Measurements from ENCODE around the gene DFFB. TPM values are rescaled to one million over a fixed set of nuclear protein-coding genes. Genes with fewer than 3 reads are reported as not detected.
A peak's percentile ranks its signal among the peaks of the same experiment; 100 is the strongest.

Gene DFFB
- total RNA-seq, 6 experiments from 2014 or later = 2.0 to 3.5 (median 2.9) TPM

DNA sequence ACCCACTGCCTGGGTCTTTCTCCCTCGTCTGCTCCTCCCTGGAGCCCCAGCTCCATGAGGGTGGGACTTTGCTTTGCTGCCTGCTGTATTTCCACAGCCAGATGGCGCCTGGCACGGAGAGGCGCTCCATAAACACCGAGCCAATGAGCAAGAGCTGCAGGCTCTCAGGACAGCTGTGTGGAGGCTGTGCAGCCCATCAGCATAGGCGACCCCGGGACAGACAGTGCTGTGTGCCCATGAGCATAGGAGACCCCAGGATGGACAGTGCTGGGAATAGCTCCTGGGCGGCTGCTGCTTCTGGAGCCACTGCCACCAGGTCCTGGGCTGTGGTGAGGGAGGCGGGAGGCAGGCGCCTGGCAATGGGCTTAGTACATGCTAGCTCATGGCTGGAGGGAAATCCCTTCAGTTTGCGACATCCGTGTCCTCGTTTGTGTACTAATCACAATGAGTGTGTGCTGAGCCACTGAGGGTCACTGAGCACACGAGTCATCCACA lies 29.4 kb upstream of the DFFB start:
- TF ChIP-seq POLR2A (IDR thresholded peaks at IDR 0.05) = no peak
- TF ChIP-seq, protein P1, sequence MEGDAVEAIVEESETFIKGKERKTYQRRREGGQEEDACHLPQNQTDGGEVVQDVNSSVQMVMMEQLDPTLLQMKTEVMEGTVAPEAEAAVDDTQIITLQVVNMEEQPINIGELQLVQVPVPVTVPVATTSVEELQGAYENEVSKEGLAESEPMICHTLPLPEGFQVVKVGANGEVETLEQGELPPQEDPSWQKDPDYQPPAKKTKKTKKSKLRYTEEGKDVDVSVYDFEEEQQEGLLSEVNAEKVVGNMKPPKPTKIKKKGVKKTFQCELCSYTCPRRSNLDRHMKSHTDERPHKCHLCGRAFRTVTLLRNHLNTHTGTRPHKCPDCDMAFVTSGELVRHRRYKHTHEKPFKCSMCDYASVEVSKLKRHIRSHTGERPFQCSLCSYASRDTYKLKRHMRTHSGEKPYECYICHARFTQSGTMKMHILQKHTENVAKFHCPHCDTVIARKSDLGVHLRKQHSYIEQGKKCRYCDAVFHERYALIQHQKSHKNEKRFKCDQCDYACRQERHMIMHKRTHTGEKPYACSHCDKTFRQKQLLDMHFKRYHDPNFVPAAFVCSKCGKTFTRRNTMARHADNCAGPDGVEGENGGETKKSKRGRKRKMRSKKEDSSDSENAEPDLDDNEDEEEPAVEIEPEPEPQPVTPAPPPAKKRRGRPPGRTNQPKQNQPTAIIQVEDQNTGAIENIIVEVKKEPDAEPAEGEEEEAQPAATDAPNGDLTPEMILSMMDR (IDR thresholded peaks at IDR 0.05) = no peak
- no peaks in the 10 kb centered on the region for H3K9me3 ChIP-seq
- H3K27ac ChIP-seq = no peak overlapping the region
- no peak for DNase-seq
- no peaks in the 10 kb centered on the region for H3K27me3 ChIP-seq
- H3K4me3 ChIP-seq = no peak overlapping the region
- intact Hi-C loops (cut with DNase I) = no loop called here
- WGBS (ENCODE audit: insufficient coverage, low coverage, low lambda C conversion rate, missing lambda C conversion rate) = 97% methylated on average over 6 of the region's 14 CpGs
- ATAC-seq = peak in 1 of 4 donors; percentile 29
- H3K36me3 ChIP-seq = peaks cover 0 to 61% (median 19%) of the 10 kb centered on the region in 4 donors
- H3K4me1 ChIP-seq = no peaks in the 10 kb centered on the region

DNA sequence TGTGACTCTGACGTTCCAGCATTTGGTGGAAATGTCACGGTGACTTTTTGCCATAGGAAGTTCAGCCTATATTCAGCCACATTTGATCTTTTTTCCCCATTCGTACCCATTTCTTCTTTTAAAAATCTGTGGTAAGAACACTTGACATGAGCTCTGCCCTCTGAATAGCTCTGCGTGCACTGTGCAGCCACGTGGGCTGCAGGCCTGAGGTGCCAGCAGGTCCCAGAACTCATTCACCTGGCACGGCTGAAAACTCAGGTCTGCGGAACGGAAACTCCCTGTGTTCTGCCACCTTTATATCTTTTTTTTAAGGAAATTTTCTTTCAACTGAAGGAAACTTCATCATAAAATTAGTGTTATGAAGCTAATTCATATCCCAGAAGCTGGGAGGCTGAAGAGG lies 28.9 kb upstream of the DFFB start:
- DNase-seq = no peak
- Histone ChIP-seq H3K27ac (no peak overlapping the region), H3K27me3 (no peaks in the 10 kb centered on the region), H3K9me3 (no peaks in the 10 kb centered on the region), H3K4me3 (no peak overlapping the region), H3K36me3 (peaks cover 0 to 63% (median 19%) of the 10 kb centered on the region in 4 donors), H3K4me1 (no peaks in the 10 kb centered on the region)
- TF ChIP-seq, protein P1 (IDR thresholded peaks at IDR 0.05) = no peak
- TF ChIP-seq POLR2A (IDR thresholded peaks at IDR 0.05) = no peak
- intact Hi-C loops (cut with DNase I) = no loop called here
- 83% methylated on average over 8 of the region's 8 CpGs for WGBS (ENCODE audit: insufficient coverage, low coverage, low lambda C conversion rate, missing lambda C conversion rate)
- no peak for ATAC-seq

DNA sequence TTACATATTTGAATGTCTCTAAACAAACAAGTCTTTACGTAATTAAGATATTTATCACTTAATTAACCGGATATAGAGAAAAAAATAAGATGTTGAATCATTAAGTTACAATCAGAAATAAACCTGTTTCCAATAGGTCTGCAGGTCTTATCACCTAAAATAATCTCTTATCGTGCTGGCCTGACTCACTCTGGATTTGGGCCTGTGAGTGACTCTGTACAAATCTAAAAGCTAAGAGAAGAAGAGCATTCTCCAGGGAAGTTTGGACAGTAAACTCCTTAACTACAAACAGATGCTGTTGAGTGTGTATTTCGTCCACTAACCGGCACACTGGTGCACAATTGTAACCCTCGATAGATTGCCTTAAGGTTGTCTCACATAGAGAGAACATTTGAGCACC lies 25.6 kb upstream of the DFFB start:
- H3K4me3 ChIP-seq = no peak overlapping the region
- no peaks in the 10 kb centered on the region for H3K4me1 ChIP-seq
- intact Hi-C loops (cut with DNase I) = no loop called here
- peaks cover 0 to 66% (median 21%) of the 10 kb centered on the region in 4 donors for H3K36me3 ChIP-seq
- no peak for ATAC-seq
- TF ChIP-seq POLR2A (IDR thresholded peaks at IDR 0.05) = no peak
- TF ChIP-seq, protein P1 (IDR thresholded peaks at IDR 0.05) = no peak
- 81% methylated on average over 6 of the region's 6 CpGs for WGBS (ENCODE audit: insufficient coverage, low coverage, low lambda C conversion rate, missing lambda C conversion rate)
- H3K27ac ChIP-seq = no peak overlapping the region
- H3K9me3 ChIP-seq = no peaks in the 10 kb centered on the region
- DNase-seq = no peak
- no peaks in the 10 kb centered on the region for H3K27me3 ChIP-seq

DNA sequence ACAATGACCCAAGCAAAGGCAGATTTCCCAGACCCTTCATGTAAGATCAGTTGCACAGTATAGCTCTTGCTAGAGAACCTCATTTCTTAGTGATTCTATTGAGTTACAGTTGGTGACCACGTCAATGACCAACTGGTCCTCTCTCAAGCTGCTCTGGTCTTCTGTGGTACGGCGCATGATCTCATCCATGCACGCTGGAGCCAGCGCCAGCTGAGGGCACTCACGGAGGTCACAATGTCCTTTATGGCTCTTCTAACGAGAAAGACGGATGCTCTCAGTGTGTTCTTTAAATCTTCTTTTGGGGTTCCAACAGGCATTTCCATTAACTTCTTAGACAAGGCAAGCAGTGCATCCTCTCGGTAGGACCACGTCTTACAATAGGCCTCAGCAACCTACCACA lies 22.6 kb upstream of the DFFB start:
- TF ChIP-seq POLR2A (IDR thresholded peaks at IDR 0.05) = no peak
- TF ChIP-seq, protein P1 (IDR thresholded peaks at IDR 0.05) = no peak
- intact Hi-C loops (cut with DNase I) = no loop called here
- DNase-seq (no peak), ATAC-seq (no peak)
- WGBS (ENCODE audit: insufficient coverage, low coverage, low lambda C conversion rate, missing lambda C conversion rate) = 95% methylated on average over 10 of the region's 10 CpGs
- Histone ChIP-seq H3K27ac (no peak overlapping the region), H3K9me3 (no peaks in the 10 kb centered on the region), H3K36me3 (peaks cover 0 to 62% (median 18%) of the 10 kb centered on the region in 4 donors), H3K4me3 (no peak overlapping the region), H3K27me3 (no peaks in the 10 kb centered on the region), H3K4me1 (no peaks in the 10 kb centered on the region)

DNA sequence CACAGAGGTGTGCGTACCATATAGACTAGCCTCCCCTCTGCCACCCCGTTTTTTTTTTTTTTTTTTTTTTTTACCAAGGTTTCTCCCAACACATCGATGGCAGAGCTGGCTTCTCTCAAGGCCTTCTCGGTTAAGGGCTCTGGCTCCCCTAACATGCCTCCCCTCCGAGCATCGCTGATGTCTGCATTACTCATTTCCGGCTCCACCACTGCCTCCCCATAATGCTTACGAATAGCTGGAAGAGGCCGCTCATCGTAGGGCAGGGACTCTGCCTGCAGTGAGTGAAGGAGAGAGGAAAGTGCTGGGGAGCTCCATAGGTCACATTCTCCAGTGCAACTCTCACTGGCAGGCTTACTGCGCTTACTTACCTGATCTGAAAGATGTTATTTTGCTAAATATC lies 20.9 kb upstream of the DFFB start:
- Histone ChIP-seq H3K4me1 (no peaks in the 10 kb centered on the region), H3K27me3 (no peaks in the 10 kb centered on the region), H3K27ac (no peak overlapping the region), H3K4me3 (no peak overlapping the region), H3K9me3 (no peaks in the 10 kb centered on the region), H3K36me3 (peaks cover 0 to 52% (median 10%) of the 10 kb centered on the region in 4 donors)
- intact Hi-C loops (cut with DNase I) = no loop called here
- TF ChIP-seq, protein P1 (IDR thresholded peaks at IDR 0.05) = no peak
- no peak for TF ChIP-seq POLR2A (IDR thresholded peaks at IDR 0.05)
- ATAC-seq (no peak), DNase-seq (no peak)
- WGBS (ENCODE audit: insufficient coverage, low coverage, low lambda C conversion rate, missing lambda C conversion rate) = 92% methylated on average over 11 of the region's 11 CpGs
